NCI-H1417 treated with DMSO at 0.1 percent for 48 hours (cell line): ENCODE measurements around the gene FGFBP1.
"Not testable (repeated sequence)": the region's sequence is repeated elsewhere in the genome, so short reads cannot be mapped to it uniquely, and the experiment has no call there.

Experiments
- DNase-seq: peaks from one replicate; lab custom pipeline; 2025; lab: John Stamatoyannopoulos, UW

The FGFBP1 gene

DNA sequence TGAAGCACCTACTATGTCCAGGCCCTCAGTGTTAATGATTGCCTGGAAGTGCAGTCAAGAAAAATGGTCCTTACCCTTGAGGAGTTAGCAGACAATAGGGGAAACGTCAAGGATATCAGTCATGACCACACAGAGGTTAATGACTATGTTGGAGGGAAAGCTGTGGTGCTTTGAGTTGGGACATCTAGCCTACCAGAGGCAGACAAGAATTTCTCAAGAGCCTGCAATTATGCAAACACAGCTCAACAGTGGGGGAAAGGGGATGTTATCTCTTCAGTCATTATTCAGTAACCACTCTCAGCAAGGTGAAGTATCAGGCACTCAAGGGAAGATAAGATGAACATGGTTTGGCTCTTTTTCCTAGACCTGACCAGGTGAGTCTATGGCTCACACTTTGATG is 7.0 kb upstream of the FGFBP1 start:
- DNase-seq = no peak

DNA sequence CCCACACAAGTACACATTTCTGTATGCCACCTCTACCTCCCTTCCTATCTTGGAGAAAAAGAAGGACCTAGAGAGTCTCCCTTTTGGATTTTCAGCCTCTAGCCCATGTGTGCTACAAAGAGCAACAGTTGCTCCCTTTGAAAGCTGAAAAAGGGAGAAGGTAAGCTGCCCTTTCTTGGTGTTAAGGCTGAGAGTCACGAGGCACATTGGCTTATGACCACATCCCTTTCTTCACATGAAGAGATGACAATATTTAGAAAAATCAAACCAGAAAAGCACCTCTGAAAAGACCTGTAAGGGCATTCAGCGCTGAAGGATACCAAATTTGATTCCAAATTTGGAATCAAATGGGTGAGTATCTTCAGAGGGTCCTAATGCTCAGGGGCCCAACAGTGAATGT is 6.4 kb upstream of the FGFBP1 start:
- DNase-seq = no peak

DNA sequence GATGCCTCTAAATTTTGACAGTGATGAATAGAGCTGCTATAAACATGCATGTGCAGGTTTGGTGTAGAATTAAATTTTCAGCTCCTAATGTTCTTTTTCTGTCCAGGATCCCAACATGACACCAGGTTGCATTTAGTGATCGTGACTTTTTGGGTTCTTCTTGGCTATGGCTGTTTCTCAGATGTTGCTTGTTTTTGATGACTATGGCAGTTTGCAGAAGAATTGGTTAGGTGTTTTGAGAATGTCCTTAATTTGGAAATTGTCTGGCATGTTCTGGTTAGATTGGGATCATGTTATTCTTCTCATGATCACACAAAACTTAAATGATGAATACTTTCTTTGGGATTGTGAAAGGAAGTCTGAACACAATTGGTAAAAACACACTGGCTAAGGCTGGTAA is 3.7 kb upstream of the FGFBP1 start:
- DNase-seq = no peak

DNA sequence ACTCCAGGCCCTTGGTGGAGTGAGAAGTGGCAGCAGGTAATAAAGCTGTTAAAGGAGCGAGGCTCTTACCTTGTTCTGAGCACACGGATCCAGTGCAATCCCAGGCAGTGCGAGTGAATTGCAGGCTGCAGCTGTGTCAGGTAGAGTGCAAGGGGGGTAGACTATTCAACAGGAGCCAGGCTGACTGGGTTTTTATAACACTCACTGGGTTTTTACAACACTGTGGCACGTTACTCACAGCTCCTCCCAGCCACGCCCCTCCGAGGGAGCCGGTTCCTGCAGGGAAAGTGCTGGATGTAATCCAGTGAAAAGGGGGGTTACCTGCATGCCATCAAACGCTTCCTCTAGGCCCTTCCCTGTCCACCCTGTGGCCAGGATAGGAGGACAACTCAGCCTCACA is 358 bp downstream of the FGFBP1 start:
- DNase-seq = no peak

DNA sequence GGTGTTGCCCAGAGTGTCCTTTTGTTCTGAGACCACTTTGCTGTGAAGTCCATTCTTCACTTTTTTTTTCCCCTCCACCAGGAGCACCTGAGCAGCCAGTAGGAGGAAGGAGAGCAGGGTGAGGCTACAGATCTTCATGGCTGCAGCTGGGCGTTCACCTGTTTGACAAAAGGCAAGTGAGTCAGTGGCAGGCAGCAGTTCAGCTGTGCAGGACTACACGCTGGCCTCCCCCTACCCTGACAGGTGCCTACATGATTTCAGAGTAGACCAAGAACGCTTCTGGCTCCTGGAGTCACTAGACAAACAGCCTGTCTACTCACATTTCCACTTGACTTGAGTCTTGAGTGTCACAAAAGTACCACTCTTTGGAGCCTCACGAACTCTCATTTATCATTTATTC is 2.0 kb downstream of the FGFBP1 start:
- no peak for DNase-seq

DNA sequence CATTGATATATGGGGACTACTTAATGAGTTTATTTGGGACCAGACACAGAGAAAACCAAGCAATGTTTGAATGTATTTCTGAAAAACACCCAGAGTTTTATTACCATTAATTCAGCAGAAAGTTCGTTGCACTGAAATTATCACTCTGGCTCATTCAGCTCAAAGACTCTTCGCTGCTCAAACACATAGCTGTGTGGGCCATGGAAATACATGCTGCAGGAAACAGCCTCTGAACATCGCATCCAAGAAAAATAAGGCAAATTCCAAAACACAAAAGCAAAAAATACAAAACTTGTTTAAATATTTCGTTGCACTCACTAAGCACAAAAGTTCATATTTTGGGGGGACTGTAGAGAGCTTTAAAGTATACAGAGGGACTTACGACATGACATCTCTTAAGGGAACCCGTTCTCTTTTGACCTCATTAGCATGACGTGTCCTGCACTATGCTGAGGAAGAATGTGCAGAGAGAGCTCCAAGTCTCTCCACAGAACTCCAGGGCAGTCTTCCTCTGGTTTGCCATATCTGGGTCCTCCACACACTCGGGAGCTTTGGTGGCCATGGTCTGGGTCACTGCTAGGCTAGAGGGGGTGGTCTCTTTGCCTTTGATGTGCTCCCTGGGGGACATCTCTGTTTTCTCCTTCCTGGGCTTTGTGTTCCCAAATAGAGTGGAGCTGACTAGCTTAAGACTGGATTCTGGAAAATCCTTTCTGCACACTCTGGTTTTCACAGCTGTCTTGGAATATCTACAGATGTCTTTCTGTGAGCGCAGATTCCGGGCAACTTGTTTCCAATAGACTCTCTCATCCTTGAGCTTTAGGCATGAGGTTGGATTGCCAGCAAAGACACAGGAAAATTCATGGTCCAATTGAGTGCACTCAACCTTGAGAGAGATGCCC is 2.8 kb downstream of the FGFBP1 start:
- DNase-seq = no peak

DNA sequence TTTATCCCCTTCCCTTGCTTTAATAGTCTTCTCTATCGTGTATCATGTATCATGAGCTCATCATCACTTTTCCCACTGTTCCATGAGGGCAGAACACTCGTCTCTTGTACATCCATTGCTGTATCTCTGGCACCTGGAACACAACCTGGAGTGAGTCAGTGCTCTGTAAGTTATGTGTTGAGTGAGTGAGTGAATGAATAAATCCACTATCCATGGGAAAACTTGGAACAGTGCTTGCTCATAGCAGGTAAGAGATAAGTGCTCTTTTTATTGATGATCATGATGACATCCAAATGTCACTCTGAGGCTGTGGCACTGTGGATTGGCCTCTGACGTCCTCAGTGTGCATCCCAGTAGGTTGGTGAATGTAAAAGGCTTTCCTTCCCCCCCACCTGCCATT is 4.3 kb downstream of the FGFBP1 start:
- no peak for DNase-seq

DNA sequence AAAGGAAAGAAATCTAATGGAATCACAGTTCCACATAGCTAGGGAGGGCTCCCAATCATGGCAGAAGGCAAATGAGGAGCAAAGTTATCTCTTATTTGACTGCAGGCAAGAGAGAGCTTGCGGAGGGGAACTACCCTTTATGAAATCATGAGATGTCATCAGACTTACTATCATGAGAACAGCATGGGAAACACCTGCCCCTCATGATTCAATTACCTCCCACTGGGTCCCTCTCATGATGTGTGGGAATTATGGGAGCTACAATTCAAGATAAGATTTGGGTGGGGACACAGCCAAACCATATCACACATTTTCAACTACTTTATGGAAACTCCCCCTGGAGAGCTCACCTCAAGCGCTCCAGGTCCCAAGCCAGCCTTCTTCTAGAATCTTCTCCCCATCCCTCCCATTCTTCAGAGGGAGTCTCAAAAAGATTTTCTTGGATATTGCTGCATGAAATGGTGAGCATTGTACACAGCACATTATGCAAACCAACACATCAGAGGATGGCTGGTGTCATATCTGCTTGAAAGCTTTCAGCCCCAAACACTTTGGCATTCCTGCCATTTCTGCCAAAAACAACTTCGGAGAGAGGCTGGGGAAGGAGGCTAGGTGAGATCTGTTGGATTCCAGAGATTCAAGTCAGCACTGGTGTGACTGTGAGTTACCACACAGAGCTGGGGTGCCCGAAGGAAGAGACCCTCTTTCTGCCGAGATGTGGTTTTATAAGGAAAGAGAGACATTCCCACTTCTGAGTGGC is 6.9 kb downstream of the FGFBP1 start:
- no peak for DNase-seq

DNA sequence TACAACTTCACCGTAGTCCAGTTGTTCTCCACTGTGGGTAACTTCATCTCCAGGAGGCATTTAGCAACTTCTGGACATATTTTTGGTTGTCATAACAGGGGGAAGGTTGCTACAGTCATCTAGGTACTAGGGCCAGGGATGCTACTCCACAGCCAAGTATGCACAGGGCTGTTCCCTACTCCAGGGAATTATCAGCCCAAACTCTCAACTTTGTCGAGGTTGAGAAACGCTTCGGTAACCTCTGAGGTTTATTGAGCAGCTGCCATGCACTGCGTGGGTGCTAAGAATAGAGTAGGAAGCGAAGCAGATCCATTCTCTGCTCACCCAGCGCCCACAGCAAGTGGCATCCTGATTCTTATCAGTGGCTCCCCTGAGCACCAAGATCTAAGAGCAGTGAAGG is 8.2 kb downstream of the FGFBP1 start:
- DNase-seq = no peak

DNA sequence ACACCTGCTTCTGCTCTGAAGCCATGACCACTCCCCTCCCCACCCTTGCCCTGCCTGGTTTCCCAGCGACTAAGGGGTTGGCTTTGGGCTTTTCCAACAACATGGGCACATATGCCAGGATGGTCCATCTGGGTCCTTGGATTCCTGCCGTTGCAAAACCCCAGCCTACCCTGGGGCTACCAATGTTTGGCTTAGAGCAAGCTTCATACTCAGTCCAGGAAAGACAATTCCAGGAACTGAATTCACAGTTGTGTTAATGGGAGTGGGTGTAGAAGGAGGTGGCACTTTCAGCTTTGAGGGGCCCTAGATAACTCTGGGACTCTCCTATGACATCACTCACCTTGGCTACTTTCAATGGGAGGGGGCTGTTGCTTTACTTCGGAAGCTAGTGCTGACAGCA is 9.0 kb downstream of the FGFBP1 start:
- no peak for DNase-seq

DNA sequence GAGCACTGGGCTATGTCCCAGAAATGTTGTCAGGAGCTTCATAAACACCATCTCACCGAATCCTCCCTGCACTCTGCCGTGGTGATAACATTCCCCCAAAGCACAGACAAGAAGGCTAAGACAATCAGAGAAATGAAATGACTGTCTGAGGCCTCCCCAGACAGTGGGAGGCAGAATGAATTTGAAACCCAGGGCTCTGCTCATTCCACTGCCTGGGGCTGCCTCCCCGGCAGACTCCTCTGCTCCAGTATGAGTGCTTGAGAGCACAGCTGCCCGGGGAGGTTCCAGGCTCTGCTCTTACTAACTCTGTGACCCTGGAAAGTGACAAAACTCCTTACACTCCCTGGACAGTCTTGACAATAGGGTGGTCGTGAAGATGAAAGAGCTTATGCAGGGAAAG is 9.7 kb downstream of the FGFBP1 start:
- DNase-seq = no peak

DNA sequence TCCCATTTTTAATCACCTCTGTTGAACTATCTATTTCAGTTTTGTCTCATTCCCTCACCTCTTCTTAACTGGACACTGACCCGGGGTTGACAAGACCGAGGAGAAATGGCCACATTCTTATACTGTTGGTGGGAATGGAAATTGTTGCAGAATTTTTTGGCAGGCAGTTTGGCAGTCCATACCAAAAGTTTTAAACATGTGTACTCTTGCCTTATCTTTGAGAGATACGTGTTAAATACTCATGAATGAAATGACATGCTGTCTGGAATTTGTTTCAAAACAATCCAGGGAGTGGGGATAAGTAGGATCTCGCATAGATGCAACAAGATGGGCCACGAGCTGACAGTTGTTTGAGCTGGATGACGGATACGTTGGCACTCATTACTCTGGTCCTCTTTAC is 12.1 kb downstream of the FGFBP1 start:
- DNase-seq = no peak

DNA sequence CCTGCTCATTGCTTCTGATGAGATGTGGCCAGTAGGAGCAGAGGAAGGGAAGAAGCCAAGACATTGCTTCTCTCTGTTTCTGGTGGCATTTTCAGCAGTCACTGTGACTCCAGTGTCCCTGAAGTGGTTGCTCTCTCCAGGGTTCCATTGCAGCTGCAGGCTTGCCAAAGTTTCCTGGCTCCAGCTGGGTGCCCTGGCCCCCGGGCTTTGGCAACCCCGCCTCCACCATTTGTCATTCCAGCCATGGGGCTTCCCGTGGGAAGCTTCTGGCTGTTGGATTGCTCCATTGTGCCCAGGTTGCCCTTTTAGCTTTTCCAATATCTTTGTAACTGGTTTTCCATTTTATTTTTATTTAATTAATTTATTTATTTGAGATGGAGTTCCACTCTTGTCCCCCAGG is 12.7 kb downstream of the FGFBP1 start:
- DNase-seq = no peak

DNA sequence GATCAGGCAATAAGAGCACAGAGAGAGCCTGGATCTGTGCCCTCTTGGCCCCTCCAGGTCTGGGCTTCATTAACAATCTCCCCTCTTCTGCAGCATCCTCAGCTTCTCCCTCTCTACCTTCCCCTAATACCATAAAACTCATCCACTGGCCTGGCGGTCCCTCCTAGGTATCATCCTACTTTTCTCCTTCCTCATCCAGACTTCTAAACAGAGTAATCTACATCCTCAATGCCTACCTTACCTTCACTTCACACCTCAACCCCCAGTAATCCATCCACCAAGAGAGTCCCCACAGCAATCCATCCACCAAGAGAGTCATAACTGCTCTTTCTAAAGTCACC is 17.0 kb downstream of the FGFBP1 start:
- no peak for DNase-seq

DNA sequence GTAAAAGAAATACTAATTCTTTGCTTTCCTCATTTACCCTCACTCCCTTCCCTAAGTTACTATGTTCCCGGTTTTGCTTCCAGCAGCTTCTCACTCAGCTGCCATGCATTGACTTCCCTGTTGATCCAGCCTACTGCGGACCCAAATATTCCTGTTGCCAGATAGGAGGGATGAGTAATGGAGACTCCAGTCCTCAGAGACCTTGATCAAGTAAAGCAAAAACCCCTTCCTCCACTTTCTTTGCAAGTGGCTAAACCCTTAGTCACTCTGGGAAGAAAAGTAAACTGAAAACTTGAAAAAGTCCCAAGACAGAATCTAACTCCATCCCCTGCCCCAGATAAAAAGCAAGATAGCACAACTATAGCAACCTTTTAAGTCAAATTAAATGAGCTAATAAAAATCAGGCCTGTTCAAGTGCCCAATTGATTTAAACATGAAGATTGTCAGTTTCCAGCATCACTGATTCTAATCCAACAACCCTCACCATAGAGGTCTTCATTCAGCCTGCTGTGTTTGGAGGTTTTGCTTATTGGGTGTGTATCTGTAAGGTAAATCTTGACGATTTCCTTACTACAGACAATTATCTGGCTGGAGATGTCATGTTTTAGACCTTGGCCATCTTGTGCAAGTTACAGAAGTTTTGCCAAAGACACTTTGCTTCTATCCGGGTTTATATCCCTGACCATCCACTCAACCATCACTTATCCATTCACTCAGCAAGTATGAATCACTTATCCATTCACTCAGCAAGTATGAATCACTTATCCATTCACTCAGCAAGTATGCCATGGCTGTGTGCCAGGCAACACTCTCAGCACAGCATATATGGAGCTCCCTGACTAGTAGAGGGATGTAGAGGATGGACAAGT is 17.6 kb downstream of the FGFBP1 start:
- no peak for DNase-seq

DNA sequence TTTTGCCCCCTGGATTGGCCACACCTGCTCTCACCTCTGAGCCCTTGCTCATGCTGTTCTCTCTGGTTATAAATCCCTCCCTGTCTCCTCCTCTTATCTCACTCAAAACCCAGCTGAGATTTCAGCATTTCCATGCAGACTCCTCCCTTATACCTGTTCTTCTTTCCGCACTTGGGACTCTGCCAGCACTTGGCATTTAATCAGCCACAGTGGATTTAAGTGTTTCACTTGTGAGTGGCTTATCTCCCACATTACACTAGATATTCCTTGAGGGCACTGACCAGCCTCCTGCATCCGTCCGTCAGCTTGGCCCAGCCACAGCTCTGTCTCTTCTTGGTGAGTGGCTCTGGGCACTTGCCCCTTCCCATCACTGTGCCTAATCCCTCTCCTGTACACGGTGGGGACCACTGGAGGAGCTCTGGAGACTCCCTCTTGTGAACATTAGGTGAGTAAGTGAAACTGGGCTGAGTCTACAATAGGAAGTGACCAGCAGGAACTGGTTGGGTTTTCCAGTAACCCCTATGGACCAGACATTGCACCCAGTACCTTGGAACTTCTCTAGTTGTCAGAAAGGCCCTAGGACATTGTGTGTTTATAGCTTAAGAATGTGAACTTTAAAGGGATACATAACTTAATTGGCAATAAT is 19.9 kb downstream of the FGFBP1 start:
- no peak for DNase-seq

DNA sequence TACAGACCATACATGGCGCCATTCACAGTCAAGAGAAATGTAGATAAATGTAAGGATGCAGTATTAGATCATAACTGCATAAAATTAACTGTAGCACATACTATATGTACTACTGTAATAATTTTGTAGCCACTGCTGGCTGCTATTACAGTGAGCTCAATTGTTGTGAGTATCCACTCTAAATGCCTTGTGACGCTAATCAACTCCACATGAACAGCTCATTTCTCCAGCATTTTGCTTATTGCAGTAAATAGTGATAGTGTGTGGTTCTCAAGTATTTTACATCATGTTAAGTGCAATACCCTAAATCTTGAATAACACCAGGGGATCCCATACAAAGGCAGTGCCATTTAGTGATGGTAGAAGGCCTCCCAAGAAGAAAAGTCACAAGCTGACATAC is 21.2 kb downstream of the FGFBP1 start:
- no peak for DNase-seq

DNA sequence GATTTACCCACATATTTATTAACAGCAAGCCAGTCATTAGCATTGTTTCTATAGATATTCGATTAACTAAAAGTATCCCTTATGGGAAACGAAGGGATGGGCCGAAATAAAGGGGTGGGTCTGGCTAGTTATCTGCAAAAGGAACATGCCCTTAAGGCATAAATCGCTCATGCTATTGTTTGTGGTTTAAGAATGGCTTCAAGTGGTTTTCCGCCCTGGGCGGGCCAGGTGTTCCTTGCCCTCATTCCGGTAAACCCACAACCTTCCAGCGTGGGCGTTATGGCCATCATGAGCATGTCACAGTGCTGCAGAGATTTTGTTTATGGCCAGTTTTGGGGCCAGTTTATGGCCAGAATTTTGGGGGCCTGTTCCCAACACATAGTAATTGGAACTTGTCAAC is 22.2 kb downstream of the FGFBP1 start:
- DNase-seq = not testable (repeated sequence)

DNA sequence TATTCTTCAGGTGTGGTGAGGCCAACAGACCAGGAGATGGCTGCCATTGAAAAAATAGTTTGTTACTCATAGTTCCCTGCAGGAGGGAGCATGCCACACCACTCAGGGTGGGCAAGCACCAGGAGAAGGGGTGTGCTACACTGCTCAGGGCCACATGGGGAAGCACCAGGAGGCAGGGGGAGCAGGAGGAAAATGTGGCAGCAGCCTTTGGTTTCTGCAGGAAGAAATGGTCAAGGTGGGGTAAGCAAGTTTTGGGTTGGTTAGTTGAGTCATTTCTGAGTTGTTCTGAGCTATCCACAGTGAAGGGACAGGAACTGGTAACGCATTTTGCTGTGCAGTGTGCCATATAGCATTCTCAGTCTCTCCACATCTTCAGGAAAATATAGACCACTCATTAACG is 23.8 kb downstream of the FGFBP1 start:
- no peak for DNase-seq

DNA sequence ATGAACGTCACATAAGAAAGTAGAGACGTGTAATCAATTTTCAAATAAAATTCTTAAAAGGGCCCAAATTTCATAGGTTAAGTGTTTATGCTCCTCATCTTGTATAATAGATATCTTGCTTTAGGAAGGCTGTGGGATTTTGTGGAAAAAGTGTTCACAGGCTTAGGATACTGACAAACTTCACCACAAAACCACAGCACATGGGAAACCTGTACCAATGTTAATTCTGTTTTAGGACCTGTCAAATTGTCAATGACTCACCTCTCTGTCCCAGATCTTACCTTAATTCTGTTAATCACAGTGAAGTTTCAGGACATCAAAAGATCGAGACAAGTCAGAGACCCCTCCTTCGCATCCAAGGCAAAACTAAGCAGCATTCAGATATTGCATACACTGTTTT is 24.2 kb downstream of the FGFBP1 start:
- no peak for DNase-seq

DNA sequence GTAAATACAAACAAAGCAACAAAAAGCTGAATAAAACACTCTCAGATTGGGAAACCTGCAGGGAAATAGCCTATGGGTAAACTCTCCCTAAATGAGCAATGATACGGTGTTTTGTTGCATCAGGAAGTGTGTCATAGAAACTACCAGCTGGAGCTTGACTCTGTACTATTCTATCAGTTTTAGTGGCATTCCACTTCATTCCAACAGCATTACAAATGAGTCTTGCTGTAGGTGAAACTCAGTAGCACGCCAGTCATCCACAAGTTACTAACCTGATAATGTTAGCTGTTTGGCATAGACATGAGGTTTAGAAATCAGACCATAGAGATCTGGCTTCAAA is 24.9 kb downstream of the FGFBP1 start:
- DNase-seq = no peak

DNA sequence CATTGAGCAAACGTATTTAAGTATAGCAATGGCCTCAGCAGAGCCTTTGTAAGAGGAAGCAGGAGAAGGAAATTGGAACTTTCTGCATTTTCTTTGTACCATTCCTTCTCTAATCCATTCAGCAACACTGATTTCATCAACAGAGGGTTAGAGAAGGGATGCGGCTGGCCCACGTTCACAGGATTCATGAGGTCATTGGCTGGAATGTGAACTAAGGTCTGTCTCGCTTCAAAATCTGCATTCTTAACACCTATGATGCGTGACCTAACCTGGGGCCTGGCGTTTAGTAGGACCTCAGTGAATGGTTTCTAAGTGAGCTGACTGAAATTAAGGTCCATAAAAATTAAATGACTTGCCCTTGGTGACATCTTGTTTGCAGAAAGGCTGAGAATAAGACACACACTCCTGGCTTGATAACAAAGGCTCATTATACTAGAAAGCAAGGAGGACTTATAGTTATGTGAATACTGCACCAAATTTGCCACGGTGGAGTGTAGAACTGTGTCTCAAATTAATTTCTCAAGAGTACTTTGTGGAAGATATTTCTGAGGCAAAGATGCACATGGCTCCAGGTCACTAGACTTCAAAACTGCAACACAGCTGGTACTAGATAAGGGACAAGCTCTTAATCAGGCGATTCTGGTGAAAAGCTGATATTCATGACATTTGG is 25.4 kb downstream of the FGFBP1 start:
- no peak for DNase-seq
